Suprapubic skin (tissue), 4 donors: ENCODE data around the gene SEPTIN12. TPM values are rescaled to one million over a fixed set of nuclear protein-coding genes. Genes with fewer than 3 reads are reported as not detected.

Experiments
- DNase-seq, 2 donors: peaks; one replicate each; pipeline ENCODE4 v3.0.0-alpha.2; 2019; ENCODE audit warnings: low spot score in 2 of 2
- H3K27ac ChIP-seq: fragments of 200-600 bp; sonication (generic); one replicate; pipeline ENCODE4 v1.5.1; 2019
- H3K27me3 ChIP-seq: fragments of 200-600 bp; sonication (generic); one replicate; pipeline ENCODE4 v1.5.1; 2019
- H3K36me3 ChIP-seq: fragments of 200-600 bp; sonication (generic); one replicate; pipeline ENCODE4 v1.5.1; 2019
- H3K4me1 ChIP-seq: fragments of 200-600 bp; sonication (generic); one replicate; pipeline ENCODE4 v1.5.1; 2019
- H3K4me3 ChIP-seq: fragments of 200-600 bp; sonication (generic); one replicate; pipeline ENCODE4 v1.5.1; 2019; ENCODE audit warnings: mild to moderate bottlenecking
- H3K9me3 ChIP-seq: fragments of 200-600 bp; sonication (generic); one replicate; pipeline ENCODE4 v1.5.1; 2019
- CTCF ChIP-seq, 2 donors: fragments of 200-600 bp in 1 of 2; fragments of 450-650 bp in 1 of 2; sonication (generic) in 1 of 2; IDR thresholded peaks; one replicate each; pipeline ENCODE4 v1.5.1; 2016 to 2019; ENCODE audit warnings: antibody characterized with exemption in 2 of 2, mild to moderate bottlenecking in 1 of 2, moderate library complexity in 1 of 2
- EP300 ChIP-seq: sonication (generic); formaldehyde crosslinking; IDR thresholded peaks from one replicate; pipeline ENCODE4 v1.6.1; 2017; ENCODE audit warnings: antibody characterized with exemption
- POLR2A ChIP-seq, 2 donors: fragments of 450-650 bp; IDR thresholded peaks; one replicate each; pipeline ENCODE4 v1.6.1; 2017; ENCODE audit warnings: antibody characterized with exemption in 2 of 2, mild to moderate bottlenecking in 2 of 2, moderate library complexity in 2 of 2
- POLR2AphosphoS5 ChIP-seq, 3 donors: sonication (generic); formaldehyde crosslinking; IDR thresholded peaks; one replicate each; pipeline ENCODE4 v1.6.1; 2017; ENCODE audit warnings: antibody characterized with exemption in 3 of 3
- WGBS: methylation state at CpG from one replicate; pipeline ENCODE4 v1.1.5; 2018; 5-methylcytosine and 5-hydroxymethylcytosine counted together
- total RNA-seq, 4 donors: library from RNA; depleted of rRNA; stranded (reverse); fragments of >200 nt; gene quantifications; one replicate each; pipeline ENCODE4 v1.1.0, GENCODE V29; 2016

The SEPTIN12 gene
- total RNA-seq, 4 donors from 2014 or later, result not detected

- 88% methylated on average over 6 of the region's 7 CpGs for WGBS
- Histone ChIP-seq H3K9me3 (no peaks in the 10 kb centered on the region), H3K4me3 (no peak overlapping the region), H3K27ac (no peak overlapping the region), H3K4me1 (no peaks in the 10 kb centered on the region), H3K36me3 (peaks cover 83% of the 10 kb centered on the region), H3K27me3 (no peaks in the 10 kb centered on the region)
- TF ChIP-seq POLR2A (IDR thresholded peaks at IDR 0.05), result no peak
- no peak for TF ChIP-seq EP300
- TF ChIP-seq CTCF (IDR thresholded peaks at IDR 0.05), result no peak
- TF ChIP-seq POLR2AphosphoS5 (IDR thresholded peaks at IDR 0.05), result no peak
- no peak for DNase-seq
Observed at GRCh38 chr16:4830408-4830807, 42.3 kb upstream of the SEPTIN12 start.

GRCh38 chr16:4828567-4829321 lies 40.6 kb upstream of the SEPTIN12 start:
- no peak for TF ChIP-seq CTCF (IDR thresholded peaks at IDR 0.05)
- no peak for TF ChIP-seq EP300
- no peak for TF ChIP-seq POLR2AphosphoS5 (IDR thresholded peaks at IDR 0.05)
- no peak for TF ChIP-seq POLR2A (IDR thresholded peaks at IDR 0.05)
- 93% methylated on average over 11 of the region's 11 CpGs for WGBS
- H3K27ac ChIP-seq, result no peak overlapping the region

GRCh38 chr16:4826980-4827379 lies 38.8 kb upstream of the SEPTIN12 start:
- H3K36me3 ChIP-seq, result peaks cover 93% of the 10 kb centered on the region
- DNase-seq, result no peak

More at GRCh38 chr16:4828567-4829321, 40.6 kb upstream of the SEPTIN12 start:
- no peaks in the 10 kb centered on the region for H3K27me3 ChIP-seq
- H3K4me3 ChIP-seq, result no peak overlapping the region
- no peak for DNase-seq
- H3K9me3 ChIP-seq, result no peaks in the 10 kb centered on the region
- H3K36me3 ChIP-seq, result peaks cover 87% of the 10 kb centered on the region
- no peaks in the 10 kb centered on the region for H3K4me1 ChIP-seq

GRCh38 chr16:4826526-4826925 lies 38.4 kb upstream of the SEPTIN12 start:
- DNase-seq, result no peak
- 92% methylated on average over 4 of the region's 4 CpGs for WGBS
- Histone ChIP-seq H3K36me3 (peaks cover 93% of the 10 kb centered on the region), H3K4me3 (no peak overlapping the region), H3K4me1 (no peaks in the 10 kb centered on the region), H3K27ac (no peak overlapping the region), H3K27me3 (no peaks in the 10 kb centered on the region), H3K9me3 (no peaks in the 10 kb centered on the region)
- no peak for TF ChIP-seq POLR2AphosphoS5 (IDR thresholded peaks at IDR 0.05)
- no peak for TF ChIP-seq CTCF (IDR thresholded peaks at IDR 0.05)
- TF ChIP-seq EP300, result no peak
- TF ChIP-seq POLR2A (IDR thresholded peaks at IDR 0.05), result no peak

More at GRCh38 chr16:4826980-4827379, 38.8 kb upstream of the SEPTIN12 start:
- WGBS, result 92% methylated on average over 9 of the region's 10 CpGs
- no peaks in the 10 kb centered on the region for H3K27me3 ChIP-seq
- no peak for TF ChIP-seq POLR2A (IDR thresholded peaks at IDR 0.05)
- TF ChIP-seq EP300, result no peak
- TF ChIP-seq POLR2AphosphoS5 (IDR thresholded peaks at IDR 0.05), result no peak
- no peak for TF ChIP-seq CTCF (IDR thresholded peaks at IDR 0.05)
- no peaks in the 10 kb centered on the region for H3K4me1 ChIP-seq
- H3K9me3 ChIP-seq, result no peaks in the 10 kb centered on the region
- H3K27ac ChIP-seq, result no peak overlapping the region
- no peak overlapping the region for H3K4me3 ChIP-seq

GRCh38 chr16:4825196-4825595 lies 37.1 kb upstream of the SEPTIN12 start:
- no peaks in the 10 kb centered on the region for H3K4me1 ChIP-seq
- peaks cover 91% of the 10 kb centered on the region for H3K36me3 ChIP-seq
- WGBS, result 89% methylated on average over 8 of the region's 8 CpGs
- TF ChIP-seq CTCF (IDR thresholded peaks at IDR 0.05) (no peak), POLR2AphosphoS5 (IDR thresholded peaks at IDR 0.05) (no peak), POLR2A (IDR thresholded peaks at IDR 0.05) (no peak), EP300 (no peak)
- no peaks in the 10 kb centered on the region for H3K9me3 ChIP-seq
- no peak overlapping the region for H3K27ac ChIP-seq
- no peaks in the 10 kb centered on the region for H3K27me3 ChIP-seq
- no peak overlapping the region for H3K4me3 ChIP-seq
- DNase-seq, result no peak
